ENCODE data around the gene FOSL2. TPM values are rescaled to one million over a fixed set of nuclear protein-coding genes. Genes with fewer than 3 reads are reported as not detected.
A peak's percentile ranks its signal among the peaks of the same experiment; 100 is the strongest.

The FOSL2 gene
- total RNA-seq, 4 donors from 2014 or later, result 298 to 370 (median 337) TPM

DNA sequence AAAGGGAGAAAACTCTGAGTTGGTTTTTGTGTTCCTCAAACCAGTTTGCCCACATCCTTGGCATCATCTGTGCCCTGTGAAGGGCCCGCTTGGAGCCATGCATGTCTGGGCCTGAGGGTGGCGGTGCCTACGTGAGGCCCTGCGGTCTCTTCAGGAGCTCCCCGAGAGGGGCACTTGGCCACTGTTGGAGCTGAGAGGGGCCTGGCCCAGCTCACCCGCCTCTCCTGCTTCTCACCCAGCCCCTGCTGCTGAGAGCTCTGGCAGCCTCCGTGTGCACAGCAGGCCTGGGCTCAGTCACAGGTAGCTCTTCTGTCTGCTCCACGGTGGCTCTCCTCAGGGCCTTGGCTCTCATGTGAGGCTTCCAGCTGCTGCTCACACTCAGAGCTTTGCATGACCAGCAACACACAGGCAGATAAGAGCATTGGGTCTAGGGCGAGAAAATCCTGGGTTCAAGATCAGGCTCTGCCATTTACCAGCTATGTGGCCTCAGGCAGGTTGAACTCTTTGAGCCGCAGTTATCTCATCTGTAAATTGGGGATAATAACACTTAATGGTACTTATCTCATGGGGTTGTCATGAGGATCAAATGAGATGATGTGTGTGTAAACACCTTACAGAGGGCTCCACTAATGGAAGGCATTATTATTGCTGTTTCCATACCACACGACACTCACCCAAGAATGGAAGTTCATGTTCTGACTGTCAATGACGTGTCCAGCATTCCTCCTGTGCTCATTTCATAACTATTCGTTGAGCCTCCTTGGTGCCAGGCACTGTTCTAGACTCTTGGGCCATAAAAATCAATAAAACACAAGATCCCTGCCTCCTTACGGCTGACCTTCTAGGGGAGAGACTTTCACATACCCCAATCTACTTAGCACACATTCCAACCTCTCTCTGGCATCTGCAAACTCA is 61.6 kb downstream of the FOSL2 start:
- WGBS, result 53% methylated on average over 7 of the region's 14 CpGs
- TF ChIP-seq POLR2A (IDR thresholded peaks at IDR 0.05), result no peak
- peak in 2 of 3 donors; percentile 12 to 34 for TF ChIP-seq POLR2AphosphoS5 (IDR thresholded peaks at IDR 0.05)
- Histone ChIP-seq H3K4me1 (peaks cover 34% of the 10 kb centered on the region), H3K4me3 (no peak overlapping the region), H3K36me3 (no peaks in the 10 kb centered on the region), H3K9me3 (no peaks in the 10 kb centered on the region), H3K27me3 (no peaks in the 10 kb centered on the region), H3K27ac (peak overlapping the region; percentile 73)
- no peak for DNase-seq (ENCODE audit: low spot score in 2 of 2)

DNA sequence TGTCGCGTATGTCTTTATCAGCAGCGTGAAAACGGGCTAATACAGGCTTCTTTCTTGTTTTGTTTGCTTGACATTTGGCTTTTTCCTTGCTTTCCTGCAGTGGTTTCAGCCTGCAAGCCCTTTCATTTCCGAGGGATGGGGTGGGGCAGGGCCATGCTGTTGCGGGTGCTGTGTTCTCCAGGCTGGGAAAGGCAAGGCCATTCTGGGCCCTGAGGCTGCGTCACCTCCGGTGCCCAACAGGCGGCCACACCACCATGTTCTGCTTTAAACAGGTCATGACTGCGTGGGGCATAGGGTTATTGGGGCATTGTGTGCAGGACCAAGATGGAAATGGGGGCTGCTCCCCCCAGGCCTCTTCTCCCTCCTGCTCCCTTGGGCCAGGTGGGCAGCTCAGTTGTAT is 64.6 kb downstream of the FOSL2 start:
- TF ChIP-seq, protein P1, sequence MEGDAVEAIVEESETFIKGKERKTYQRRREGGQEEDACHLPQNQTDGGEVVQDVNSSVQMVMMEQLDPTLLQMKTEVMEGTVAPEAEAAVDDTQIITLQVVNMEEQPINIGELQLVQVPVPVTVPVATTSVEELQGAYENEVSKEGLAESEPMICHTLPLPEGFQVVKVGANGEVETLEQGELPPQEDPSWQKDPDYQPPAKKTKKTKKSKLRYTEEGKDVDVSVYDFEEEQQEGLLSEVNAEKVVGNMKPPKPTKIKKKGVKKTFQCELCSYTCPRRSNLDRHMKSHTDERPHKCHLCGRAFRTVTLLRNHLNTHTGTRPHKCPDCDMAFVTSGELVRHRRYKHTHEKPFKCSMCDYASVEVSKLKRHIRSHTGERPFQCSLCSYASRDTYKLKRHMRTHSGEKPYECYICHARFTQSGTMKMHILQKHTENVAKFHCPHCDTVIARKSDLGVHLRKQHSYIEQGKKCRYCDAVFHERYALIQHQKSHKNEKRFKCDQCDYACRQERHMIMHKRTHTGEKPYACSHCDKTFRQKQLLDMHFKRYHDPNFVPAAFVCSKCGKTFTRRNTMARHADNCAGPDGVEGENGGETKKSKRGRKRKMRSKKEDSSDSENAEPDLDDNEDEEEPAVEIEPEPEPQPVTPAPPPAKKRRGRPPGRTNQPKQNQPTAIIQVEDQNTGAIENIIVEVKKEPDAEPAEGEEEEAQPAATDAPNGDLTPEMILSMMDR (IDR thresholded peaks at IDR 0.05), result no peak
- TF ChIP-seq EP300 (IDR thresholded peaks at IDR 0.05), result no peak
- no peak for TF ChIP-seq POLR2A (IDR thresholded peaks at IDR 0.05)
- no peak for TF ChIP-seq POLR2AphosphoS5 (IDR thresholded peaks at IDR 0.05)
- Histone ChIP-seq H3K27me3 (no peaks in the 10 kb centered on the region), H3K4me1 (peaks cover 22% of the 10 kb centered on the region), H3K9me3 (no peaks in the 10 kb centered on the region), H3K27ac (no peak overlapping the region), H3K4me3 (no peak overlapping the region), H3K36me3 (no peaks in the 10 kb centered on the region)
- DNase-seq (ENCODE audit: low spot score in 2 of 2), result no peak
- WGBS, result 92% methylated on average over 10 of the region's 10 CpGs

DNA sequence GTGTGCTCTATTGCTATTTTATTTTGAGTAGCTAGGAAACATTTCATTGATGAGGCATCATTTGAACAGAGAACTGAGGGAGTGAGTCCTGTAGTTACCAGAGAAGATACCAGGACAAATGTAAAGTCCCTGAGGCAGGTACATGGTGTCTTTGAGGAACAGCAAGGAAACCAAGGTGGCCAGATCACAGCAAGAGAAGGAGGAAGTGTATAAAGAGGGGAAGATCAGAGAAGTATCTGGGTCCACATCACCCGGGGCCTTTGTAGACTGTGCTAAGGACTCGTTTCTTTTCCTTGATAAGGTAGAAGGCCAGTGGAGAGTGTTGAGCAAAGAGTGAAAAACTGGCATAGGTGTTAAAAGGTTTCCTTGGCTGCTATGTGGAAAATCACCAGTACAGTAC is 68.4 kb downstream of the FOSL2 start:
- no peak for DNase-seq (ENCODE audit: low spot score in 2 of 2)
- Histone ChIP-seq H3K4me1 (no peaks in the 10 kb centered on the region), H3K4me3 (no peak overlapping the region), H3K27me3 (no peaks in the 10 kb centered on the region), H3K27ac (no peak overlapping the region), H3K36me3 (no peaks in the 10 kb centered on the region), H3K9me3 (no peaks in the 10 kb centered on the region)
- TF ChIP-seq POLR2AphosphoS5 (IDR thresholded peaks at IDR 0.05) (no peak), EP300 (IDR thresholded peaks at IDR 0.05) (no peak), POLR2A (IDR thresholded peaks at IDR 0.05) (no peak)
- TF ChIP-seq, protein P1 (IDR thresholded peaks at IDR 0.05), result no peak
- 73% methylated on average over 2 of the region's 2 CpGs for WGBS

DNA sequence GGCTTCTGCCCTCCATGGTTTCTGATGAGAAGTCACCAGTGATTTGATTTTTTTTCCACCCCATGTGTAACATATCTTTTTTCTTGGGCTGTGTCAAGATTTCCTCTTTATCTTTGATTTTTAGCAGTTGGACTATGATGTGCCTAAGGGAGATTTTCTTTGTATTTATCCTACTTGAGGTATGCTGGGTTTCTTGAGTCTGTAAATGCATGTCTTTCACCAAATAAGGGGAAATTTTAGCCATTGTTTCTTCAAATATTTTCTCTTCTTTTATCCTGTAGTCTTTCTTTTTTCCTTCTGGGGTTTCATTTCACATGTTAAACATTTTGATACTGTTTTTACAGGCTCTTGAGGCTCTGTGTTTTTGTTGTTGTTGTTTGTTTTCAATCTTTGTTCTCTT is 69.5 kb downstream of the FOSL2 start:
- Histone ChIP-seq H3K36me3 (no peaks in the 10 kb centered on the region), H3K27ac (no peak overlapping the region), H3K4me3 (no peak overlapping the region), H3K9me3 (no peaks in the 10 kb centered on the region), H3K27me3 (no peaks in the 10 kb centered on the region), H3K4me1 (no peaks in the 10 kb centered on the region)
- no peak for TF ChIP-seq POLR2A (IDR thresholded peaks at IDR 0.05)
- TF ChIP-seq, protein P1 (IDR thresholded peaks at IDR 0.05), result no peak
- TF ChIP-seq POLR2AphosphoS5 (IDR thresholded peaks at IDR 0.05), result no peak
- no peak for TF ChIP-seq EP300 (IDR thresholded peaks at IDR 0.05)
- no peak for DNase-seq (ENCODE audit: low spot score in 2 of 2)

DNA sequence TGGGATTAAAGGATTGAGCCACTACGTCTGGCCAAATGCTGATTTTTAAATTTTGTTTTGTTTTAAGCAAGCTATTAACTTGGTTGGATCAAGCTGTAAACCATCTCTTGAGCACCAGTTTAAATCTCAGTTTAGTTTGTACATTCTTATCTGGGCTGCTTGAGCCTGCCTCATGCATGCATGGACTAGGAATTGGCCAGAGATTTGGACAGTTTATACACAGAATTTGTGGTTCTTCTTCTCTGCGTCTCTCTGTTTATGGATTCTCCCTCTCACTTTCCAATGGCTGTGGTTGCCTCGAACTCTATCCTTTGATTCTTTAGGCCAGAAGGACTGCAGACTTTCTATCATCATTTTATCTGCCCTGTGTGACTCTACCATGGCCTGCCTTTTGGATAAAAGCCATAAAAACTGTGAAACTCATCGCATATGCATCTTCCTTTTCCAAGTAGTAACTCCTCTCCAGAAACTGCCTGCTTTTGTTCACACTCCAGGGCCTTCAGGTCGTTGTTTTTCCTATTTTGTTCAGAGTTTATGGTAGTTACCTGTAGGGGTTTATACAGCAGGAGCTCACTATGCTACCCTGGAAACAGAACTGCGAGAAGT is 70.7 kb downstream of the FOSL2 start:
- Histone ChIP-seq H3K36me3 (no peaks in the 10 kb centered on the region), H3K4me1 (no peaks in the 10 kb centered on the region), H3K9me3 (no peaks in the 10 kb centered on the region), H3K27ac (no peak overlapping the region), H3K27me3 (no peaks in the 10 kb centered on the region), H3K4me3 (no peak overlapping the region)
- no peak for DNase-seq (ENCODE audit: low spot score in 2 of 2)
- TF ChIP-seq POLR2A (IDR thresholded peaks at IDR 0.05), result no peak
- TF ChIP-seq EP300 (IDR thresholded peaks at IDR 0.05), result no peak
- no peak for TF ChIP-seq POLR2AphosphoS5 (IDR thresholded peaks at IDR 0.05)
- TF ChIP-seq, protein P1 (IDR thresholded peaks at IDR 0.05), result no peak
- WGBS, result 82% methylated on average over 6 of the region's 6 CpGs
